ENCODE measurements around the gene ZKSCAN8. TPM values are rescaled to one million over a fixed set of nuclear protein-coding genes. Genes with fewer than 3 reads are reported as not detected.

The ZKSCAN8 gene
- total RNA-seq, 2 donors from 2014 or later: 29.0 to 41.6 TPM

GRCh38 chr6:28176373-28176772, 34.7 kb downstream of the ZKSCAN8 start:
- H3K36me3 ChIP-seq (ENCODE audit: control insufficient read depth, insufficient read depth, low read length): no peaks in the 10 kb centered on the region
- H3K4me3 ChIP-seq (ENCODE audit: low read length): no peak overlapping the region
- H3K36me3 Mint-ChIP-seq (ENCODE audit: low read depth): no peaks in the 10 kb centered on the region
- peaks cover 30% of the 10 kb centered on the region for H3K27me3 ChIP-seq (ENCODE audit: control insufficient read depth, insufficient read depth, low read length, poor library complexity, severe bottlenecking)
- DNase-seq: no peak
- H3K9me3 Mint-ChIP-seq: peaks cover 35% of the 10 kb centered on the region
- no peaks in the 10 kb centered on the region for H3K4me1 ChIP-seq (ENCODE audit: control insufficient read depth, insufficient read depth, low read length)
- TF ChIP-seq, protein P1, sequence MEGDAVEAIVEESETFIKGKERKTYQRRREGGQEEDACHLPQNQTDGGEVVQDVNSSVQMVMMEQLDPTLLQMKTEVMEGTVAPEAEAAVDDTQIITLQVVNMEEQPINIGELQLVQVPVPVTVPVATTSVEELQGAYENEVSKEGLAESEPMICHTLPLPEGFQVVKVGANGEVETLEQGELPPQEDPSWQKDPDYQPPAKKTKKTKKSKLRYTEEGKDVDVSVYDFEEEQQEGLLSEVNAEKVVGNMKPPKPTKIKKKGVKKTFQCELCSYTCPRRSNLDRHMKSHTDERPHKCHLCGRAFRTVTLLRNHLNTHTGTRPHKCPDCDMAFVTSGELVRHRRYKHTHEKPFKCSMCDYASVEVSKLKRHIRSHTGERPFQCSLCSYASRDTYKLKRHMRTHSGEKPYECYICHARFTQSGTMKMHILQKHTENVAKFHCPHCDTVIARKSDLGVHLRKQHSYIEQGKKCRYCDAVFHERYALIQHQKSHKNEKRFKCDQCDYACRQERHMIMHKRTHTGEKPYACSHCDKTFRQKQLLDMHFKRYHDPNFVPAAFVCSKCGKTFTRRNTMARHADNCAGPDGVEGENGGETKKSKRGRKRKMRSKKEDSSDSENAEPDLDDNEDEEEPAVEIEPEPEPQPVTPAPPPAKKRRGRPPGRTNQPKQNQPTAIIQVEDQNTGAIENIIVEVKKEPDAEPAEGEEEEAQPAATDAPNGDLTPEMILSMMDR (conservative IDR thresholded peaks at IDR 0.05): no peak
- no peak overlapping the region for H3K9ac ChIP-seq (ENCODE audit: extremely low read depth, low read length, poor library complexity, severe bottlenecking)
- WGBS, 2 experiments (ENCODE audit: insufficient coverage in 1 of 2, insufficient read length in 1 of 2): 86% methylated on average over 1 of the region's 1 CpG; no CpG with 5 or more reads in 1 of the 2 experiments
- no peak overlapping the region for H3K4me3 Mint-ChIP-seq
- peaks cover 76% of the 10 kb centered on the region for H3K27me3 Mint-ChIP-seq (ENCODE audit: insufficient read depth)
- peaks cover 2% of the 10 kb centered on the region for H3K4me1 Mint-ChIP-seq
- H3K27ac Mint-ChIP-seq: no peak overlapping the region
- no peak overlapping the region for H3K27ac ChIP-seq (ENCODE audit: low read depth, low read length)
- H3K9me3 ChIP-seq (ENCODE audit: control insufficient read depth, low read length): peaks cover 21% of the 10 kb centered on the region

- H3K9me3 Mint-ChIP-seq: peaks cover 32% of the 10 kb centered on the region
- TF ChIP-seq, protein P1 (conservative IDR thresholded peaks at IDR 0.05): no peak
- no peak overlapping the region for H3K4me3 ChIP-seq (ENCODE audit: low read length)
- H3K27me3 ChIP-seq (ENCODE audit: control insufficient read depth, insufficient read depth, low read length, poor library complexity, severe bottlenecking): peaks cover 23% of the 10 kb centered on the region
- H3K9me3 ChIP-seq (ENCODE audit: control insufficient read depth, low read length): peaks cover 14% of the 10 kb centered on the region
- WGBS, 2 experiments (ENCODE audit: insufficient coverage in 1 of 2, insufficient read length in 1 of 2): 57 to 75% methylated on average over 1 of the region's 1 CpG
- H3K4me3 Mint-ChIP-seq: no peak overlapping the region
- peaks cover 60% of the 10 kb centered on the region for H3K27me3 Mint-ChIP-seq (ENCODE audit: insufficient read depth)
- no peaks in the 10 kb centered on the region for H3K4me1 ChIP-seq (ENCODE audit: control insufficient read depth, insufficient read depth, low read length)
- no peaks in the 10 kb centered on the region for H3K36me3 ChIP-seq (ENCODE audit: control insufficient read depth, insufficient read depth, low read length)
- no peak for DNase-seq
- no peak overlapping the region for H3K27ac ChIP-seq (ENCODE audit: low read depth, low read length)
- no peak overlapping the region for H3K27ac Mint-ChIP-seq
- H3K36me3 Mint-ChIP-seq (ENCODE audit: low read depth): no peaks in the 10 kb centered on the region
- no peak overlapping the region for H3K9ac ChIP-seq (ENCODE audit: extremely low read depth, low read length, poor library complexity, severe bottlenecking)
- no peaks in the 10 kb centered on the region for H3K4me1 Mint-ChIP-seq
Measured at GRCh38 chr6:28182255-28182654, 40.6 kb downstream of the ZKSCAN8 start.

GRCh38 chr6:28188111-28188979, 46.7 kb downstream of the ZKSCAN8 start:
- no peaks in the 10 kb centered on the region for H3K36me3 Mint-ChIP-seq (ENCODE audit: low read depth)
- Histone ChIP-seq H3K4me1 (ENCODE audit: control insufficient read depth, insufficient read depth, low read length) (no peaks in the 10 kb centered on the region), H3K36me3 (ENCODE audit: control insufficient read depth, insufficient read depth, low read length) (no peaks in the 10 kb centered on the region), H3K4me3 (ENCODE audit: low read length) (no peak overlapping the region), H3K27ac (ENCODE audit: low read depth, low read length) (no peak overlapping the region), H3K9ac (ENCODE audit: extremely low read depth, low read length, poor library complexity, severe bottlenecking) (no peak overlapping the region), H3K27me3 (ENCODE audit: control insufficient read depth, insufficient read depth, low read length, poor library complexity, severe bottlenecking) (peaks cover 11% of the 10 kb centered on the region), H3K9me3 (ENCODE audit: control insufficient read depth, low read length) (peaks cover 41% of the 10 kb centered on the region)
- H3K27ac Mint-ChIP-seq: no peak overlapping the region
- H3K4me1 Mint-ChIP-seq: no peaks in the 10 kb centered on the region
- peaks cover 69% of the 10 kb centered on the region for H3K9me3 Mint-ChIP-seq
- 93 to 100% methylated on average over 1 to 6 of the region's 6 CpGs for WGBS, 2 experiments (ENCODE audit: insufficient coverage in 1 of 2, insufficient read length in 1 of 2)
- no peak overlapping the region for H3K4me3 Mint-ChIP-seq
- H3K27me3 Mint-ChIP-seq (ENCODE audit: insufficient read depth): peaks cover 37% of the 10 kb centered on the region
- TF ChIP-seq, protein P1 (conservative IDR thresholded peaks at IDR 0.05): no peak
- DNase-seq: no peak

Data from endodermal cell (in vitro differentiated cells).